Stimulated activated CD8-positive, alpha-beta memory T cell treated with anti-CD3 and anti-CD28 coated beads, Interleukin-2, amount 100 ng/mL, for 48 hours (primary cell): Measurements from ENCODE around the gene RALGPS2.

ENCODE experiments used
- DNase-seq, 2 donors: peaks; one replicate each; pipeline ENCODE4 v3.0.0-alpha.2; 2020; ENCODE audit warnings: low read depth in 2 of 2

RALGPS2 gene

GRCh38 chr1:178919581-178919980, 194.5 kb downstream of the RALGPS2 start:
- no peak for DNase-seq

GRCh38 chr1:178921499-178921898, 196.5 kb downstream of the RALGPS2 start:
- DNase-seq: no peak

GRCh38 chr1:178923512-178923911, 198.5 kb downstream of the RALGPS2 start:
- no peak for DNase-seq

GRCh38 chr1:178926046-178926445, 201.0 kb downstream of the RALGPS2 start:
- no peak for DNase-seq

GRCh38 chr1:178927003-178927402, 202.0 kb downstream of the RALGPS2 start:
- DNase-seq: no peak

GRCh38 chr1:178928041-178928440, 203.0 kb downstream of the RALGPS2 start:
- DNase-seq: no peak

GRCh38 chr1:178928976-178929375, 203.9 kb downstream of the RALGPS2 start:
- DNase-seq: no peak

- DNase-seq: no peak
These were observed 207.0 kb downstream of the RALGPS2 start for GRCh38 chr1:178931858-178932551.

GRCh38 chr1:178932552-178932906, 207.5 kb downstream of the RALGPS2 start:
- no peak for DNase-seq

- no peak for DNase-seq
These were observed 208.1 kb downstream of the RALGPS2 start for GRCh38 chr1:178933105-178933561.

GRCh38 chr1:178933709-178934490, 208.9 kb downstream of the RALGPS2 start:
- no peak for DNase-seq

- no peak for DNase-seq
These were observed 209.5 kb downstream of the RALGPS2 start for GRCh38 chr1:178934546-178934945.

- DNase-seq: no peak
These were observed 210.6 kb downstream of the RALGPS2 start for GRCh38 chr1:178935610-178936009.

- DNase-seq: no peak
These were observed 212.7 kb downstream of the RALGPS2 start for GRCh38 chr1:178937695-178938094.

- DNase-seq: no peak
These were observed 213.3 kb downstream of the RALGPS2 start for GRCh38 chr1:178938101-178938958.

GRCh38 chr1:178938959-178939317, 213.9 kb downstream of the RALGPS2 start:
- no peak for DNase-seq

GRCh38 chr1:178939338-178940067, 214.5 kb downstream of the RALGPS2 start:
- DNase-seq: no peak

GRCh38 chr1:178940068-178940765, 215.2 kb downstream of the RALGPS2 start:
- DNase-seq: no peak

- no peak for DNase-seq
These were observed 216.2 kb downstream of the RALGPS2 start for GRCh38 chr1:178941261-178941689.

GRCh38 chr1:178941849-178942248, 216.8 kb downstream of the RALGPS2 start:
- no peak for DNase-seq
